DMS114 treated with DMSO at 0.1 percent for 48 hours (cell line): ENCODE results near the gene RNF223.
"Not testable (repeated sequence)": the region's sequence is repeated elsewhere in the genome, so short reads cannot be mapped to it uniquely, and the experiment has no call there.

Source experiments
- DNase-seq: peaks from one replicate; lab custom pipeline; 2025; ENCODE audit not compliant: unreplicated experiment; lab: John Stamatoyannopoulos, UW

Gene RNF223

DNA sequence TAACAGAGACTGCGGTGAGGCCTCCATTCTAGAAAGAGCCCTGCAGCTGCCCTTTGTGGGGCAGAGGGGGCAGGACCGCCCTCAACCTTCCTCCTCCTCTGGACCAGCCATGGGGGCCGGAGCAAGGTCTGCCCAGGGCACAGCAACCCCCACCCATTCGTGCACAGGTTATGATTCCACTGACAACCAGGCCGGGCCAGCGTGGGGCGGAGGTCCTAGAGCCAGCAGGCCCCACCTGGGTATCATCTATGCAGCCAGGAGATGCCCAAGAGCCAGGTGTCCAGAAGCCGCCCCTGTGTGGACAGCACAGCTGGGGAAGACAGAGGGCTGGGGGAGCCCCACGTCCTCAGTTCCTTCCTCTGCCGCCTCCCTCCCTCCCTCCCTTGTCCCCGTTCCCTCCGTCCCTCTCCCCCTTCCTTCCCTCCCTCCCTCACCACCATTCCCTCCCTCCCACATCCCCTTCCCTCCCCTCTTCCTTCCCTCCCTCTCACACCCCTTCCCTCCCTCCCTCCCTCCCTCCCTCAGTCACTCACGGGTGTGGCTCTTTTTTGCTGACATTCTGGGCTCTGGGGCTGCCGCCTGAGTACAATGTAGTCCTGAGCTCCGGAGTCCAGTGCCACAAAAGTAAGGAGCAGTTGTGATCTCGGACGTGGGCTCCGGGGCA lies 12.3 kb downstream of the RNF223 start:
- no peak for DNase-seq

DNA sequence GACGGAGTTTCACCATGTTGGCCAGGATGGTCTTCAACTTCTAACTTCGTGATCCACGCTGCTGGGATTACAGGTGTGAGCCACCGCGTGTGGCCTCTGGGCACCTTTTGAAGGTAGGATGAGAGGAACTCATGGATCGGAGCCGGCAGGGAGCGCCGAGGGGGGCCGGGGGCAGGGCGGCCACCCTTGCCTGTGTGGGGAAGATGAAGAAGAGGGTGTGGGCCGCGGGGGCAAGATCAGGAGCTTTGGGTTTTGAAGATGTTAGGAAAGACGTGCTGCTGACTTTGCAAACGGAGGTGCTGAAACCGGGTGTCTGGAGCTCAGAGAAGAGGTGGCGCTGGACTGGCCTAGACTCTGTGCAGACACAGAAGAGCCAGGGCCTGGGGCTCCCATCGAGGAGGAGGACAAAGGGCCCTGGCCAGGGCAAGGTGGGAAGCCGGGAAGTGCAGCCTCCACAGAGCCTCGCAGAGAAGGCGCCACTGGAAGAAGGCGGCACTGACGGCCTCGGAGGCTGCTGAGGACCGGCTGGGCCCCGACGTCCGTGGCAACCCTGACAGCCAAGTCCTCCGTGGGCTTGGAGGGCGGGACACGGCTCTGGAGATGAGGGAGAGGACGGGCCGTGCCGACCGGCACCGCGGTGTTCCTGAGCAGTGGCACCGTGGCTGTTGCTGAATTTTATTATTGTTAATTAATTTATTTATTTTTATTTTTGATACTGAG lies 13.7 kb downstream of the RNF223 start:
- no peak for DNase-seq

DNA sequence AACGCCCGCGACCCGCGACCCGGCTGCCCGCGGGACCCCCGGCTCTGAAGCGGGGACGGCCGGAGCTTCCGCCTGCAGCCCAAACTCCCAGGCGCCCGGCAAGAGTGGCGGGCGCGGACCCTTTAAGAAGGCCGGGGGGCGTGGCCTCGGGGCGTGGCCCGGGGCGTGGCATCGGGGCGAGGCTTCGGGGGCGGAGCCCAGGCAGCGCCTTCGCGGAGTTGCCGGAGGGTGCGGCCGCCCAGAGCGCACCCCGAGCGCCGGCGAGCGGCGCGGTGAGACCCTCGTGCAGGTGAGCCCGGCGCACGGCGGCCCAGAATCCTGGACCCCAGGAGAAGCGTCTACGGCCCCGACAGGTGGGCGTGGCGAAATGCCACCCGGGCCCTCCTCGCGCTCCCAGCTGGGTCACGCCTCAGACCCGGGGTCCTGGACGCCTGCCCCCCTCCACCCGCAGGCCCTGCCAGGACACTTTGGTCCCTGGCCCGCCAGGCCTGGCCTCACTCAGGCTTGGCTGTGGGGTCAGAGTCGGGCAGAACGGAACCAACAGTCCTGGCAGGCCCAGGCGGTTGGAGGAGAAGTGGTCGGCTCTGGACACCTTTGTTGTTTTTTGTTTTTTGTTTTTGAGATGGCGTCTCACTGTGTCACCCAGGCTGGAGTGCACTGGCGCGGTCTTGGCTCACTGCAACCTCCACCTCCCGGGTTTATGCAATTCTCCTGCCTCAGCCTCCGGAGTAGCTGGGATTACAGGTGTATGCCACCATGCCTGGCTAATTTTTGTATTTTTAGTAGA lies 14.4 kb downstream of the RNF223 start:
- DNase-seq = peak; percentile 37

DNA sequence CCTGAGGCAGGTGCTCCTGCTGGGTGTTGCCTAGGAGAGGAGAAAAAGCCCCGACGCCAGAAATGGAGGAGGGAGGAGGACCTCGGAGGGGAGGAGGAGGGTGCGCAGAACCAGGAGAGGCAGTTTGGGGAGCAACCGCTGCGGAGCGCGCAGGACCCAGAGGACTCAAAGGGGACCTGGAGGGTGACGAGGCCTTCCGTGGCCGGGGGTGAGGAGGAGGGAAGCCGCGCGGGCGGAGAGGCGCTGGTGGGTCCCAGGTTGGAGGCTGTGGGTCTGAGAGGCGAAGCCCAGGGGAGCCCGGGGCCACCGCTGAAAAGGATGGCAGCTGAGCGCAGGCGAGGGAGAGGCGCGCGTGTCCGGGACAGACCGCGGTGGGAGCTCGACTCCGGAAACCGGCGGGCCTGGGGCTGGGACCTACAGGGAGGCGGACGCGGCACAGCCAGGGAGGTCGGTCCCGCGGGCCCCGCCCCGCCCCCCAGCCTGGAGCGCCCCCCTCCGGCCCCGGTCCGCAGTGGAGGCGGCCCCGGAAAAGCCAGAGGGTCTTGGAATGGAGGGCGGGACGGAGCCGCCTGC lies 15.1 kb downstream of the RNF223 start:
- no peak for DNase-seq

DNA sequence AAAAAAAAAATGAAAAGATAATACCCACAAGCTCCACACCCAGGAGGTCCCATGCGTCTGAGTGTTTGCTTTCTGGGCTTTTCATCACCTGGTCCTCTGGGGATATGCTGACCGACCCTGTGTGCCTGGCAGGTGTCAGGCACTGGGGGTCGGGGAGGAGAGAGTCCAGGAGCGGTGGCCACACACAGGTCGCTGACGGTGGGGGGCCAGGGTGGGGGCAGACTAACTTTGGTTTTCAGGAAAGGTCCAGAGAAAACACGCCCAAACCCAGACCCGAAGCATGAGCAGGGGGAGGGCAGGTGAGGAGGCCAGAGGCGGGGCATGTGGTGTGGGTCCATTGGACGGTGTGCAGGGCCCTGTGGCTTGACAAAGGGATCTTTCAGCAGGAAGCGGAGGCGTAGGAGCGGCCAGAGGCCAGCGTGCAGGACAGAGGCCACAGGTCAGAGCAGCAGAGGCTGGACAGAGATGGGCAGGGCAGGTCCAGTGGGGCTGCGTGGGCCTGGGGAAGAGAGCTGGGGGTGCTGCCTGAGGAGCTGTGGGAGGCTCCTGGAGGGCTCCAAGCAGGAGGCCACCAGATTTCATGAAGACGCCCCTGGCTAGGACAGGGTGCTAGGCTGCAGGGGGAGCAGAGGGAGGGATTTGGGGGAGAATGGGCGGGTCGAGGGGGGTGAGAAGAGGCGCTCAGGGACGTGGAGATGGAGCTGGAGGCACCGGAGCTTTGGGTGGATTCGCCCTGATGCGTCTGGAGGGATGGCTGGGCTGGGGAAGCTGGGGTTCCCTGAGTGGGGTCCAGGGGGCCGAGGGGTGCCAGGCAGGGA lies 15.8 kb downstream of the RNF223 start:
- DNase-seq = no peak

DNA sequence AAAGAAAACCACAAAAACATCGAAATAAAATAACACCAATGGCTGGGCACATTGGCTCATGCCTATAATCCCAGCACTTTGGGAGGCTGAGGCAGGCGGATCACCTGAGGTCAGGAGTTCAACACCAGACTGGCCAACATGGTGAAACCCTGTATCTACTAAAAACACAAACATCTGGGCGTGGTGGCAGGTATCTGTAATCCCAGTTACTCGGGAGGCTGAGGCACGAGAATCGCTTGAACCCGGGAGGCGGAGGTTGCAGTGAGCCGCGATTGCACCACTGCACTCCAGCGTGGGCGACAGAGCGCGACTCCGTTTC lies 16.4 kb downstream of the RNF223 start:
- DNase-seq = not testable (repeated sequence)

DNA sequence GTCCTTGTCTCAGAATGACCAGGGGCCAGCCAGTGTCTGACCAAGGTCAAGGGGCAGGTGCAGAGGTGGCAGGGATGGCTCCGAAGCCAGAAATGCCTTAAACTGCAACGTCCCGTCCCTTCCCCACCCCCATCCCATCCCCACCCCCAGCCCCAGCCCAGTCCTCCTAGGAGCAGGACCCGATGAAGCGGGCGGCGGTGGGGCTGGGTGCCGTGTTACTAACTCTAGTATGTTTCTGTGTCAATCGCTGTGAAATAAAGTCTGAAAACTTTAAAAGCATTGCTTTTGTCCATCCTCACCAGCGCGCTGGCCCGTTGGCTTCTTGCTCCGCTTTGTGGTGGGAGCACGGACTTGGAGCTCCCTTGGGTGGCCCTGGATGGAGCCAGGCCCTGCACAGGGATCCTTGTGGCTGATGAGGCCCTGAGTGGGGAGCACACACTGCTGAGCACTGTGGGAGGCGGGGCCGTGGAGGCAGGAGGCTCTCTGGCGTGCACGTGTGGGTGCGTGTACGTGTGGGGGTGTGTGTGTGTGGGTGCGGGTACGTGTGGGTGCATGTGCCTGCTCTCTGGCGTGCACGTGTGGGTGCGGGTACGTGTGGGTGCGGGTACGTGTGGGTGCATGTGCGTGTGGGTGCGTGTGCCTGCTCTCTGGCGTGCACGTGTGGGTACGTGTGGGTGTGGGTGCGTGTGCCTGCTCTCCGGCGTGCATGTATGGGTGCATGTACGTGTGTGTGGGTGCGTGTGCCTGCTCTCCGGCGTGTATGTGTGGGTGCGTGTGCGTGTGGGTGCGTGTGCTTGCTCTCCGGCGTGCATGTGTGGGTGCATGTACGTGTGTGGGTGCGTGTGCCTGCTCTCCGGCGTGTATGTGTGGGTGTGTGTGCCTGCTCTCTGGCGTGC lies 18.0 kb downstream of the RNF223 start:
- DNase-seq = no peak

DNA sequence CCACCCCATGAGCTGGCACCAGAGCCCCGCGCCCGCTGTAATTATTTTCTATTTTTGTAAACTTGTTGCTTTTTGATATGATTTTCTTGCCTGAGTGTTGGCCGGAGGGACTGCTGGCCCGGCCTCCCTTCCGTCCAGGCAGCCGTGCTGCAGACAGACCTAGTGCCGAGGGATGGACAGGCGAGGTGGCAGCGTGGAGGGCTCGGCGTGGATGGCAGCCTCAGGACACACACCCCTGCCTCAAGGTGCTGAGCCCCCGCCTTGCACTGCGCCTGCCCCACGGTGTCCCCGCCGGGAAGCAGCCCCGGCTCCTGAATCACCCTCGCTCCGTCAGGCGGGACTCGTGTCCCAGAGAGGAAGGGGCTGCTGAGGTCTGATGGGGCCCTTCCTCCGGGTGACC lies 19.1 kb downstream of the RNF223 start:
- no peak for DNase-seq

DNA sequence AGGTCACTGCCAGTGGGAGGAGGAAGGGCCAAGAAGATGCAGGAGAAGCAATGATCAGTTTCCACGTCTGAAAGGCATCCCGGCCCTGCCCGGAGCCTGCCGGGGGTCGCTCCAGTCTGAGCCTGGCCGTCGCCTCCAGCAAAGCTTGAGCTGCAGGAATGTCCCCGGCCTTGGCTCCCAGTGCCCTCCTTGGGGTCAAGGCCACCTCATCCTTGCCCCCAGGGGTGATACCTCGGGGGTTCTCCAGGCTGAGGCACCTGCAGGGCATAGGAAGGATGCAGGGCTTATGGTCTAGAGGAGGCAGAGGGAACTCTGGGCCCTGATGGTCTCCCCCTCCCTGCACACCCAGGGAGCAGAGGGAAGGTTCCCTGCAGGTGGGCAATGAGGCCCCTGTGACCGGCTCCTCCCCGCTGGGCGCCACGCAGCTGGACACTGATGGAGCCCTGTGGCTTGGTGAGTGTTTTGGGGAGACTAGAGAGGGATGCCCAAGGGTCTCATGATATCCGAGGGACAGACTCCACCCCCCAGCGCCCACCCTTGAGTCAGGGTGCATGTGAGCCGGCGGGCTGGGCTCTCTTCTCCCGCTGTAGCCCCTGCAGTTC lies 19.9 kb downstream of the RNF223 start:
- DNase-seq = no peak

DNA sequence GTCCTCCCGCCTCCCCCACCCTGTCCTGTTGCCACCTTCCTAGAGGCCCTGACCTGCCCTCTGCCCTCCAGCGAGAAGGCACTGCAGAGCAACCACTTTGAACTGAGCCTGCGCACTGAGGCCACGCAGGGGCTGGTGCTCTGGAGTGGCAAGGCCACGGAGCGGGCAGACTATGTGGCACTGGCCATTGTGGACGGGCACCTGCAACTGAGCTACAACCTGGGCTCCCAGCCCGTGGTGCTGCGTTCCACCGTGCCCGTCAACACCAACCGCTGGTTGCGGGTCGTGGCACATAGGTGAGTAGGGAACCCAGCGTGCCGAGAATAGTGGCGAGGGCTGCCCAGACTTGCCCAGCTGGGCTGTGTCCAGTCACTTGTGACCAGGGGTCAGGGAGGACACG lies 20.4 kb downstream of the RNF223 start:
- DNase-seq = no peak

DNA sequence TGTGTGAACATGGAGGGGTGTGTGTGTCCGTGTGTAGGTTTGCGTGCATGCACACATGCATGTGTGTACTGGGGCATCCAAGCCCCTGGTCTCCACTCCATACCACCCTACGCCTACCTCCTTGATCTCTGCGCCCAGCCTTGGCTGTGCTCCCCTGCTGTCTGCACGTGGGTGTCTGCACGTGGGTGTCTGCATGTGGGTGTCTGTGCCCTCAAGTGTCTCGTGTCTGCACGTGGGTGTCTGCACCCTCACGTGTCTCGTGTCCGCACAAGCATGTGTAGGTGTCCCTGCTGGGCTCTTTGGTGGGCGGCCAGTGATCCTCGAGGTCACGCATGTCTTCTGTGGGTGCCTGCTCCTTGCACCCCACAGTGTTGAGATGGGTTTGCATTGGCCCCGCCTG lies 21.1 kb downstream of the RNF223 start:
- DNase-seq = no peak

DNA sequence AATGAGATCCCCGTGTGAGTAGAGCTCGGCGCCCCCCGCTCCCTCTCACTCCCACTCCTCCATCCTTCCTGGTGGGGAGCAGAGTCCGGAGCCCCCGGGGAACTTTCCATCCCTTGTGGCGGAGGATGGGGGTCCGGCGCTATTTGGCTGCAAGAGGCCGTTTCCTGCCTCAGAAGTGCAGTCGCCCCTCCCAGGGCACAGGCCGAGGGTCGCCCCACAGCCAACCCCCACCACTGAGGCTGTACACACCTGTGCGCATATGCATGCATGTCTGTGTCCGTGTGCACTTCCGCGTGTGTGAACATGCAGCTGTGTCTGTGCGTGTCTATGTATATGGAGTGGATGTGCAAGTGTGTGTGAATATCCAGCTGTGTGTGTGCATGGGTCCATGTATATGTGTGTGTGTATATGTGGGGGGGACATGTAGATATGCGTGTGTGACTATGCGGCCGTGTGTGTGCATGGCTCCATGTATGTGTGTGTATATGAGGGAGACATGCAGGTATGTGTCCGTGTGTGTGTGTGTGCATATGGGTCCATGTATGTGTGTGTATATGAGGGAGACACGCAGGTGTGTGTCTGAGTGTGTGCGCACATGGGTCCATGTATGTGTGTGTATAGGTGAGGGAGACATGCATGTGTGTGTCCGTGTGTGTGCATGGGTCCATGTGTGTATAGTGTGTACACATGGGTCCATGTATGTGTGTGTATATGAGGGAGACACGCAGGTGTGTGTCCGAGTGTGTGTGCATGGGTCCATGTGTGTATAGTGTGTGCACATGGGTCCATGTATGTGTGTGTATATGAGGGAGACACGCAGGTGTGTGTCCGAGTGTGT lies 21.9 kb downstream of the RNF223 start:
- no peak for DNase-seq

DNA sequence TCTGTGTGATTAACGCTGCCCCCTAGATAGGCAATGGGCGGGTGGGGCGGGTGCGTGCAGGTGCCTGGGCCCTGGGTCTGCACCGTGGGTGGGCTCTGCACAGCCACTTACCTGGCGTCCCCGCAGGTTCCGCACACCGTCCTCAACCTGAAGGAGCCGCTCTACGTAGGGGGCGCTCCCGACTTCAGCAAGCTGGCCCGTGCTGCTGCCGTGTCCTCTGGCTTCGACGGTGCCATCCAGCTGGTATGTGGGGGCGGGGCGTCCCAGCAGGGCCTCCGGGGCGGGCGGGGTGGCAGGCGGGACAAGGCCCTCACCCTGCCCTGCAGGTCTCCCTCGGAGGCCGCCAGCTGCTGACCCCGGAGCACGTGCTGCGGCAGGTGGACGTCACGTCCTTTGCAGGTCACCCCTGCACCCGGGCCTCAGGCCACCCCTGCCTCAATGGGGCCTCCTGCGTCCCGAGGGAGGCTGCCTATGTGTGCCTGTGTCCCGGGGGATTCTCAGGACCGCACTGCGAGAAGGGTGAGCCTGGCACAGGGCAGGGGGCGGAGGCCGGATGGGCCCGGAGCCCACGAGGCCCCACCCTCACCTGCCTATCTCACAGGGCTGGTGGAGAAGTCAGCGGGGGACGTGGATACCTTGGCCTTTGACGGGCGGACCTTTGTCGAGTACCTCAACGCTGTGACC lies 22.8 kb downstream of the RNF223 start:
- no peak for DNase-seq

DNA sequence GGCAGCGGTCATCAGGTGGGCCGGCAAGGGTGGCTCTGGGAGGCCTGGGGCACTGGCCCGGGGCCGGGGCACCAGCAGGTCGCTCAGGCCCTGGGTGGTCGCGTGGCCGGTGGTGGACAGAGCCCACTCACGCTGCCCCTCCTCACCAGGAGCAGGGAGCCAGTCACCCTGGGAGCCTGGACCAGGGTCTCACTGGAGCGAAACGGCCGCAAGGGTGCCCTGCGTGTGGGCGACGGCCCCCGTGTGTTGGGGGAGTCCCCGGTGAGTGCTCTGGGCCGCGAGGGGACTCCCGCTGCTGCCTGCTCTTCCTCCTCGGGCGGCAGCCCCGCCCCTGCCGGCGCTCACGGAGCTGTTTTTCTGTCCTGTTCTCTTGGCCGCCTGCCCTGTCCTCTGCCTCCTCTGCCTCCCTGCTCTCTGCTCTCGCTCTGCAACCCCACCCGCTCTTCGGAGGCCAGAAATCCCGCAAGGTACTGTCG lies 23.5 kb downstream of the RNF223 start:
- DNase-seq = no peak

DNA sequence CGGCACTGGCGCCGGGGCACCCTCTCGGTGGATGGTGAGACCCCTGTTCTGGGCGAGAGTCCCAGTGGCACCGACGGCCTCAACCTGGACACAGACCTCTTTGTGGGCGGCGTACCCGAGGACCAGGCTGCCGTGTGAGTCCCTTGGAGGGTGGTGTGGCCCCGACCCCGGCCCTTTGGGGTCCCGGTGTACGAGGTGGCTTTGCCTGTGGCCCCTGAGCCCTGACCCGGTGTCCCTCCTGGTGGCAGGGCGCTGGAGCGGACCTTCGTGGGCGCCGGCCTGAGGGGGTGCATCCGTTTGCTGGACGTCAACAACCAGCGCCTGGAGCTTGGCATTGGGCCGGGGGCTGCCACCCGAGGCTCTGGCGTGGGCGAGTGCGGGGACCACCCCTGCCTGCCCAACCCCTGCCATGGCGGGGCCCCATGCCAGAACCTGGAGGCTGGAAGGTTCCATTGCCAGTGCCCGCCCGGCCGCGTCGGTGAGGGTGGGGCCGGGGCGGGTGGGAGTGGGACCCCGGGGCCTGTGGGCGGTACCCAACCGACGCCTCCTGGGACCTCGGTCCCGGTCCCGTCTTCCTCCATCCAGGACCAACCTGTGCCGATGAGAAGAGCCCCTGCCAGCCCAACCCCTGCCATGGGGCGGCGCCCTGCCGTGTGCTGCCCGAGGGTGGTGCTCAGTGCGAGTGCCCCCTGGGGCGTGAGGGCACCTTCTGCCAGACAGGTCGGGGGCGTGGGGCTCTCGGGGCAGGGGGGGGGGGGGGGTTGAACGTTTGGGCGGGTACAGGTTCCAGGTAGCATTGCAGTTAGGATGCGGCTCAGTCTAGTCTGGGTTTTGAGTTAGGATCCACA lies 24.6 kb downstream of the RNF223 start:
- DNase-seq = no peak

DNA sequence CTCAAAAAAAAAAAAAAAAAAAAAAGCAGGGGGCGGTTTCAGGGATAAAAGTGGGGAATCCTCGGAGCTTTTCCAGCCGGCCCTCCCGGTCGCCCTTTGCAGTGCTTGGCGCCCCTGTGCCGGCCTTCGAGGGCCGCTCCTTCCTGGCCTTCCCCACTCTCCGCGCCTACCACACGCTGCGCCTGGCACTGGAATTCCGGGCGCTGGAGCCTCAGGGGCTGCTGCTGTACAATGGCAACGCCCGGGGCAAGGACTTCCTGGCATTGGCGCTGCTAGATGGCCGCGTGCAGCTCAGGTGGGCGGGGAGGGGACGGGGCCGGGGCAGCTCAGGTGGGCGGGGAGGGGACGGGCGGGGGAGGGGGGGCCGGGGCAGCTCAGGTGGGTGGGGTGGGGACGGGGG lies 25.3 kb downstream of the RNF223 start:
- no peak for DNase-seq

DNA sequence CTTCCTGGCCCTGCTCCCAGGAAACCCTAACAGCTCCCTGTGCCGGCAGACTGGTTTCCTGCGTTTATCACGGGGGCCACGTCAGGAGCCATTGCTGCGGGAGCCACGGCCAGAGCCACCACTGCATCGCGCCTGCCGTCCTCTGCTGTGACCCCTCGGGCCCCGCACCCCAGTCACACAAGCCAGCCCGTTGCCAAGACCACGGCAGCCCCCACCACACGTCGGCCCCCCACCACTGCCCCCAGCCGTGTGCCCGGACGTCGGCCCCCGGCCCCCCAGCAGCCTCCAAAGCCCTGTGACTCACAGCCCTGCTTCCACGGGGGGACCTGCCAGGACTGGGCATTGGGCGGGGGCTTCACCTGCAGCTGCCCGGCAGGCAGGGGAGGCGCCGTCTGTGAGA lies 26.1 kb downstream of the RNF223 start:
- DNase-seq = no peak
